Stimulated activated memory B cell treated with anti-CD40 and anti-IgM and Interleukin-4, amounts not matched to agents 10 μg/mL and 1 μg/mL and 100 μg/mL, for 72 hours (primary cell): ENCODE data around the gene LTBP4.
A peak's percentile ranks its signal among the peaks of the same experiment; 100 is the strongest.

Experiments
- ATAC-seq: fragments of 150-1000 bp; cut with Tn5 transposase; 2 replicates; pipeline ENCODE4 v1.10.0; 2021
- H3K27ac Mint-ChIP-seq: one replicate; pipeline ENCODE4 v1.8.0; 2022; ENCODE audit warnings: mild to moderate bottlenecking, mixed read lengths
- H3K27me3 Mint-ChIP-seq: one replicate; pipeline ENCODE4 v1.8.0; 2022; ENCODE audit warnings: mixed read lengths
- H3K36me3 Mint-ChIP-seq: one replicate; pipeline ENCODE4 v1.8.0; 2022; ENCODE audit warnings: mixed read lengths
- H3K4me1 Mint-ChIP-seq: one replicate; pipeline ENCODE4 v1.8.0; 2022; ENCODE audit warnings: mixed read lengths
- H3K4me3 Mint-ChIP-seq: one replicate; pipeline ENCODE4 v1.8.0; 2022; ENCODE audit warnings: mild to moderate bottlenecking, moderate library complexity, mixed read lengths
- H3K9me3 Mint-ChIP-seq: one replicate; pipeline ENCODE4 v1.8.0; 2022; ENCODE audit warnings: mixed read lengths

LTBP4 gene

GRCh38 chr19:40610396-40611064 lies 9.4 kb downstream of the LTBP4 start:
- peaks cover 61% of the 10 kb centered on the region for H3K4me1 Mint-ChIP-seq
- H3K9me3 Mint-ChIP-seq, result no peaks in the 10 kb centered on the region
- ATAC-seq, result peak; percentile 17

GRCh38 chr19:40611096-40611495 lies 9.9 kb downstream of the LTBP4 start:
- H3K27ac Mint-ChIP-seq, result peak overlapping the region; percentile 71

More at GRCh38 chr19:40610396-40611064, 9.4 kb downstream of the LTBP4 start:
- Mint-ChIP-seq H3K27ac (peak overlapping the region; percentile 71), H3K4me3 (peak overlapping the region; percentile 78), H3K36me3 (peaks cover under 1% of the 10 kb centered on the region), H3K27me3 (no peaks in the 10 kb centered on the region)

GRCh38 chr19:40611900-40612698 lies 10.9 kb downstream of the LTBP4 start:
- Mint-ChIP-seq H3K27me3 (no peaks in the 10 kb centered on the region), H3K36me3 (peaks cover 6% of the 10 kb centered on the region), H3K4me1 (peaks cover 60% of the 10 kb centered on the region), H3K27ac (peak overlapping the region; percentile 91), H3K4me3 (no peak overlapping the region), H3K9me3 (no peaks in the 10 kb centered on the region)
- ATAC-seq, result no peak

More at GRCh38 chr19:40611096-40611495, 9.9 kb downstream of the LTBP4 start:
- Mint-ChIP-seq H3K36me3 (peaks cover 6% of the 10 kb centered on the region), H3K4me1 (peaks cover 61% of the 10 kb centered on the region), H3K27me3 (no peaks in the 10 kb centered on the region), H3K9me3 (no peaks in the 10 kb centered on the region), H3K4me3 (no peak overlapping the region)
- ATAC-seq, result no peak

- ATAC-seq, result peak; percentile 4
- H3K27ac Mint-ChIP-seq, result peak overlapping the region; percentile 91
- H3K9me3 Mint-ChIP-seq, result no peaks in the 10 kb centered on the region
- H3K27me3 Mint-ChIP-seq, result no peaks in the 10 kb centered on the region
- peaks cover 9% of the 10 kb centered on the region for H3K36me3 Mint-ChIP-seq
- H3K4me1 Mint-ChIP-seq, result peaks cover 56% of the 10 kb centered on the region
- H3K4me3 Mint-ChIP-seq, result peak overlapping the region; percentile 97
Measured at GRCh38 chr19:40612831-40613689, 11.9 kb downstream of the LTBP4 start.

- peak overlapping the region; percentile 91 for H3K27ac Mint-ChIP-seq
- H3K27me3 Mint-ChIP-seq, result no peaks in the 10 kb centered on the region
- peak overlapping the region; percentile 97 for H3K4me3 Mint-ChIP-seq
- H3K36me3 Mint-ChIP-seq, result peaks cover 11% of the 10 kb centered on the region
- no peaks in the 10 kb centered on the region for H3K9me3 Mint-ChIP-seq
- peaks cover 51% of the 10 kb centered on the region for H3K4me1 Mint-ChIP-seq
- ATAC-seq, result peak; percentile 78
Measured at GRCh38 chr19:40613690-40614621, 12.8 kb downstream of the LTBP4 start.

GRCh38 chr19:40614622-40615411 lies 13.6 kb downstream of the LTBP4 start:
- peak overlapping the region; percentile 91 for H3K27ac Mint-ChIP-seq
- peaks cover 52% of the 10 kb centered on the region for H3K4me1 Mint-ChIP-seq
- ATAC-seq, result no peak
- H3K27me3 Mint-ChIP-seq, result no peaks in the 10 kb centered on the region
- peak overlapping the region; percentile 97 for H3K4me3 Mint-ChIP-seq
- H3K9me3 Mint-ChIP-seq, result no peaks in the 10 kb centered on the region
- peaks cover 20% of the 10 kb centered on the region for H3K36me3 Mint-ChIP-seq

GRCh38 chr19:40616178-40616577 lies 15.0 kb downstream of the LTBP4 start:
- H3K27ac Mint-ChIP-seq, result no peak overlapping the region
- peaks cover 41% of the 10 kb centered on the region for H3K4me1 Mint-ChIP-seq
- H3K4me3 Mint-ChIP-seq, result no peak overlapping the region
- H3K9me3 Mint-ChIP-seq, result no peaks in the 10 kb centered on the region
- H3K36me3 Mint-ChIP-seq, result peaks cover 28% of the 10 kb centered on the region
- H3K27me3 Mint-ChIP-seq, result no peaks in the 10 kb centered on the region
- no peak for ATAC-seq

GRCh38 chr19:40616941-40617340 lies 15.8 kb downstream of the LTBP4 start:
- ATAC-seq, result no peak
- H3K27me3 Mint-ChIP-seq, result no peaks in the 10 kb centered on the region
- H3K36me3 Mint-ChIP-seq, result peaks cover 36% of the 10 kb centered on the region
- H3K4me1 Mint-ChIP-seq, result peaks cover 40% of the 10 kb centered on the region
- H3K27ac Mint-ChIP-seq, result no peak overlapping the region
- H3K9me3 Mint-ChIP-seq, result no peaks in the 10 kb centered on the region
- H3K4me3 Mint-ChIP-seq, result no peak overlapping the region

GRCh38 chr19:40617961-40618360 lies 16.8 kb downstream of the LTBP4 start:
- Mint-ChIP-seq H3K4me3 (no peak overlapping the region), H3K9me3 (no peaks in the 10 kb centered on the region), H3K27ac (no peak overlapping the region), H3K36me3 (peaks cover 46% of the 10 kb centered on the region), H3K4me1 (peaks cover 40% of the 10 kb centered on the region), H3K27me3 (no peaks in the 10 kb centered on the region)
- ATAC-seq, result no peak

GRCh38 chr19:40619333-40620160 lies 18.4 kb downstream of the LTBP4 start:
- Mint-ChIP-seq H3K27me3 (no peaks in the 10 kb centered on the region), H3K36me3 (peaks cover 60% of the 10 kb centered on the region), H3K27ac (peak overlapping the region; percentile 42), H3K4me1 (peaks cover 25% of the 10 kb centered on the region), H3K9me3 (no peaks in the 10 kb centered on the region), H3K4me3 (no peak overlapping the region)
- no peak for ATAC-seq

- no peak for ATAC-seq
- H3K36me3 Mint-ChIP-seq, result peaks cover 65% of the 10 kb centered on the region
- H3K27me3 Mint-ChIP-seq, result no peaks in the 10 kb centered on the region
- H3K4me1 Mint-ChIP-seq, result peaks cover 19% of the 10 kb centered on the region
- H3K27ac Mint-ChIP-seq, result peak overlapping the region; percentile 42
- H3K9me3 Mint-ChIP-seq, result no peaks in the 10 kb centered on the region
- no peak overlapping the region for H3K4me3 Mint-ChIP-seq
Measured at GRCh38 chr19:40620161-40620485, 19.0 kb downstream of the LTBP4 start.

- Mint-ChIP-seq H3K27me3 (no peaks in the 10 kb centered on the region), H3K27ac (no peak overlapping the region), H3K9me3 (no peaks in the 10 kb centered on the region), H3K4me3 (no peak overlapping the region), H3K4me1 (peaks cover 10% of the 10 kb centered on the region), H3K36me3 (peaks cover 70% of the 10 kb centered on the region)
- no peak for ATAC-seq
Measured at GRCh38 chr19:40621283-40621682, 20.1 kb downstream of the LTBP4 start.
